DMS79 treated with DMSO at 0.1 percent for 48 hours (cell line): ENCODE data around the gene NUB1.
A peak's percentile ranks its signal among the peaks of the same experiment; 100 is the strongest.

ENCODE experiments used
- DNase-seq: peaks from one replicate; lab custom pipeline; 2025; lab: John Stamatoyannopoulos, UW

Gene NUB1

DNA sequence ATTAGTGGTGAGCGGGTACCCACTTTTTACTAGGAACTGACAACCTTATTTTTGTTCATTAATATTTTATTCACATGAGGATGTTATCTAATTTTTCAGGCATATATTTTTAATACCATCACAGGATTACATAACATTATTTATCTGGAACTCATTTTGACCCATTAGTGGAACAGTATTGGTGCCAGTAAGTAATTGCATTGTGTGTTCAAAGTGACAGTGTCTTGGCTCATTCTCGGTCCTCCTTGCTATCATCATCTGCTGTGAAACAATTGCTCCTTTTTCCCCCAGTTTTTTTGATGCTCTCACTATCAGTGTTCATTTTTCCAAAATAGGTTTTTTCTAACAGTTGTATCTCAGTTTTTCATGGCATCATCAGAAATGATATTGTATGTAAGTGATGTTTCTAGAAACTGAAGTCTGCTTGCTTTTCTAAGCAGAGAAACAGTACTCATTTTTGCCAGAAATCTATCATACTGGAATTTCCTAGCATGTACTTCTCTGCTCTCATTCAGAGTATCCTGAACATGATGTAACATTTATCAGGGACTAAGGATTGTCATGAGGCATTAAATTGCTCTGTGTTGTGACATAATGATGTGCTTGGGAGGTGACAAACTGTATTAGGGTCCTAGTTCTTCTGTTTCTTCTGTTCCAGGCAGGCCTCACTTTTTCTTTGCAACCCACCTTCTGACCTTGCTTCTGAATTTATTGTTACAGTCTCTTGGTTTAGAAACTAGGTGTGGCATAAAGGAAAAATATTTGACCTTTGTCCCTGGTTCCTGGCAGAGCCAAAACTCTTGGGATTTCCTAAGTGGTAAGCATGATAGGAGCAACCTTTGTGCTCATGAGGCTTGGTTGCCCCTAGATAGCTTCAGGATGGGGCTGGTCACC is 4.2 kb downstream of the NUB1 start:
- no peak for DNase-seq

GRCh38 chr7:151346470-151346769 is 4.8 kb downstream of the NUB1 start:
- DNase-seq: no peak

DNA sequence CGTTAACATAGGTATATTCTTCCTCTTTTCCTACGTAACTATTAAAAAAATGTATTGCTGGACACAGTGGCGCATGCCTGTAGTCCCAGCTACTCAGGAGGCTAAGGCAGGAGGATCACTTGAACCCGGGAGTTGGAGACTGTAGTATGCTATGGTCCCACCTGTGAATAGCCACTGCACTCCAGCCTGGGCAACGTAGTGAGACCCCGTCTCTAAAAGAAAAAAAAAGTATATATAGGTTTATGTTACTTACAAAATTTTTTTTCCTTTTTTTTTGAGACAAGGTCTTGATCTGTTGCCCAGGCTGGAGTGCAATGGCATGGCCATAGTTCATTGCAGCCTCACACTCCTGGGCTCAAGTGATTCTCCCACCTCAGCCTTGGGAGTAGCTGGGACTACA is 5.6 kb downstream of the NUB1 start:
- no peak for DNase-seq

- DNase-seq: no peak
These were observed 7.4 kb downstream of the NUB1 start for GRCh38 chr7:151348970-151349369.

DNA sequence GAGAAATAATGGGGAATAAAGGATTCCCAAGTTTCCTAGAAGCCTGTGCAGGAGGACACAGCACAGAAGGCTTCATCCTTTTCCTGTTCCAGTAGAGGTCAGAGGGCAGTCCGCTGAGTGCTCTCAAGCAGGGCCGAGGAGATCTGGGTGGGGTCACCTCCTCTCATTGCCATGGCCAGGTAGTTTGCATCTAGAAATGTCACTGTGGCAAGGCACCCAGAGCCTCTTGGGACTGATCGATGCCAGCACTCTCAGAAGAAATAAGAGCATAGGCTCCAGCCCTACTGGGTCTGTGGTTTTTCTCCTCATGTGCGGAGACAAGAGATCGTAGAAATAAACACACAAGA is 7.9 kb downstream of the NUB1 start:
- no peak for DNase-seq

DNA sequence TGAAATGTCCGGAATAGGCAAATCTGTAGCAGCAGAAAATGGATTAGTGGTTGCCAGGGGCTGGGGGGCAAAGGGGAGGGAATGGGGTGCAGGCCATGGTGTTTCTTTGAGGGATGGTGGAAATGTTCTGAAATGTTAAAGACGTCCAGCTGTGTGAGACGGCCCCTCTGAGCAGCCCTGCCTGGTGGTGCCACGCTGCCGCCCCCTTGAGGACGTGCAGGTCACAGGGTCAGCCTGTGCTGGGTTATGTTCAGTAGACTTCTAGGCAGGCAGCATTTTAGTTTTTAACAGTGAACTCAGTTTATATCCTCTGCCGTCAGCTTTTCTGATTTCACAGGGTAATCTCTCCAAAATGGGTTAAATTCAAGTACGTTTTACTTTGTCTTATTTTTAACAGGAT is 9.4 kb downstream of the NUB1 start:
- DNase-seq: no peak

GRCh38 chr7:151351967-151352366 is 10.4 kb downstream of the NUB1 start:
- DNase-seq: no peak

GRCh38 chr7:151352512-151352911 is 10.9 kb downstream of the NUB1 start:
- no peak for DNase-seq

DNA sequence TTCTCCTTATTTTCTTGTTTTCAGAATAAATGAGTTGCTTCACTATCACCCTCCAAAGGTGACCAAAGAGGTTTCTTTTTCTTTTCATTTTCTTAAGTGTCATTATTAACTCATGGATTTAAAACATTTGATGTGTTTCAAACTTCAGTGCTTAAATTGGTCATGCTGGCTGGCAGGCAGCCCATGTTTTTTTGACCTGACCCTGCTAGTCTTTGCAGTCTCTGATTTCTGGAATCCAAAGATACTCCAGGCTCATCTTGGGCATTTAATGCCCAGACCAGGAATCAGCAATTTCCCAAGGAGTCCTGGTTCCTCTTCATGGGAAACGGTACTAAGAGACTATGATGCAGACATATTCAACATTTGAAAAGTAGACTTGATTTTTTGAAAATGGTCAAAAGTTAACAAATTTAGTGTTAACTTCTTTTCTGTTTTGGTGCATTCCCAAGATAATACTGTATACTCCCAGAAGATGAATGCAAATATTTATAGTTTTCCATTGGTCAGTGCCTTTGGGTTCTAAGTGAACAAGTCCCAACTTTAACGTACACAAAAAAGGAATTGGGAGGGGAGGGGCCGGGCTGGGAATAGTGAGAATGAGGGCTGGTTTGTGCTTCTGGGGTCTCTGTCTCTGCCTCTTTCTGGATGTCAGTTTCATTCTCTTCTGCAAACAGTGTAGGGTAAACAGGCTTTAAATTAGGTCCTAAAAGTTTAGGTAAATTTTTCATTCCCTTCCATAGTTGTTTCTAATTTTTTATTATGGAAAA is 19.8 kb downstream of the NUB1 start:
- no peak for DNase-seq

DNA sequence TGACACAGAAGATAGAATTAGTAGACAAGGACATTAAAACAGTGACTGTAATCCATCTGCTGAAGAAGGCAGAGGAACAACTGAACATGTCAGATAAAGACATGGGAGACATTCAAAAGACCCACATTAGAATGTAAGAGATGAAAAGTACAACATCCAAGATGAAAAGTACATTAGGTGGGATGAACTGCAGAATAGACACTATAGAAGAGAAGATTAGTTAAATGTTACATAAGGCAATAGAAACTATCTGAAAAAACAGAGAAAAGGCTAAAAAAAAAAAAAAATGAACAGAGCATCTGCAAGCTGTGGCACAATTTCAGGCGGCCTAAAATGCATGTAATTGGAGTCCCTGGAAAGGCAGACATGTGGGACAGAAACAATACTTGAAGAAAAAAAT is 21.6 kb downstream of the NUB1 start:
- no peak for DNase-seq

GRCh38 chr7:151366166-151366879 is 24.7 kb downstream of the NUB1 start:
- DNase-seq: no peak

- no peak for DNase-seq
These were observed 25.2 kb downstream of the NUB1 start for GRCh38 chr7:151366880-151367222.

GRCh38 chr7:151367284-151367683 is 25.7 kb downstream of the NUB1 start:
- DNase-seq: no peak

DNA sequence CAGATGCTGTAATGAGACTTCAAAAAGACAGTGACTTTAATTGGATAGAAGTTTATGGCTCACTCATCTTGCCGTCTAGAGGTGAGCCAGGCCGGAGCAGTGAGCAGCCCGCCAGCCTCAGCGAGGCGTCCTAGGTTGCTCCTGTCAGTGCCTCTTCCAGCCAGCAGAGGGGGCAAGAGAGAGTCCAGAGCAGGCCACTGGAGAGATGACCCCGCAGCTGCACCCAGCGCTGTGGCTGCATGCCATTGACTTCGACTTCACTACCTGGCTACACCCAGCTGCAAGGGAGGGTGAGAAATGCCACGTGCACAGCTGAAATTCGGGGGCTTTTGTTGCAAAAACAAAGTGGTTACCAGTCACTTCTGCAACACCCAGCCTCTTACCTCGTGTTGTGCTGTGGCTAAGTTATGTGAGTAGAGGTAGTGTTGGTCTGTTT is 26.5 kb downstream of the NUB1 start:
- peak; percentile 12 for DNase-seq

DNA sequence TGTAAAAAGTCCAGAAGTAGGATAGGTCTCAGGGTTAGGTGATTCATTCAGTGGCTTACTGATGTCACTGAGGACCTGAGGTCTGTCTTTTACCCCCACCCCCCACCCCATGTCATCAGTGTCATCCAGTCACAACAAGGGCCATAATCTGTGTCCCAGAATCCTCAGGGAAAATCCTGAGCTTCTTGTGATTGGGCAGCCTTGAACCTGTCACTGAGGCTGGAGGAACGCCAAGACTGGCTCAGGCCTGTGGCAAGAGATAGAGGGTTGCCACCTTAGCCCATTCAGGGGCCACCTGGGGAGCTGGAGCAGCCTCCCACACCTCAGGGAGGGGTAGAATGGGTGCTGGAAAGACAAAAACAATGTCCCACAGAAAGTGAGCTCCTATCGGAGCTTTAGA is 29.7 kb downstream of the NUB1 start:
- no peak for DNase-seq

DNA sequence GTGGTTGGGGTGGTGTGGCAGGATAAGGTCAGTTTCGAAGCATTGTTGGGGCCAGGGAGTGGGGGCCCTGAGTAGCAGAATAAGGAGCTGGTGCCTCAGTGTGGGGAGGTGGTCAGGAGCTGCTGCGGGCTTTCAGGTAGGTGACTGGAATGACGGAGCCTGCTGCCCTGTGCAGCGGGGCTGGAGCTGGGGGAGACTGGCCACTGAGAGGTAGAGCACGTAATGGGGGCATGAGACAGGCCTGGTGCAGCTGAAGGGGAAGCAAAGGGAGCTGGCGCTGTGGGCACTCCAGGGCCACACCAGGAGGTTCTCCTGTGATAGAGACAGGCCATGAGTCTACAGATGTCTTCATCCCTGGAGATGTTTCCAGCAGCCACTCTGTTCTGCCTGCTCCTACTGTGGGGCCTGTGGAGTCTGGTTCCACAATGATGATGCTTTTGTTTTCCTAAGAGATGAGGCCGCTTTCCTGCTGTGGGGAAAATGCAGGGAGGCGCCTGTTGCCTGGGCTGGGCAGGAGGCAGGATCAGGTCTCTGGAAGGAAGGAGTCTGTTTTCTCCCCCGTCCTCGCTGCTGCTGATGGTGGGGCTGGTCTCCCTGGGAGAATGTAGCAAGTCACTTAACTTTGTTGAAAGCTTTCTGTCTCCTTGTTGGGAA is 31.1 kb downstream of the NUB1 start:
- no peak for DNase-seq

DNA sequence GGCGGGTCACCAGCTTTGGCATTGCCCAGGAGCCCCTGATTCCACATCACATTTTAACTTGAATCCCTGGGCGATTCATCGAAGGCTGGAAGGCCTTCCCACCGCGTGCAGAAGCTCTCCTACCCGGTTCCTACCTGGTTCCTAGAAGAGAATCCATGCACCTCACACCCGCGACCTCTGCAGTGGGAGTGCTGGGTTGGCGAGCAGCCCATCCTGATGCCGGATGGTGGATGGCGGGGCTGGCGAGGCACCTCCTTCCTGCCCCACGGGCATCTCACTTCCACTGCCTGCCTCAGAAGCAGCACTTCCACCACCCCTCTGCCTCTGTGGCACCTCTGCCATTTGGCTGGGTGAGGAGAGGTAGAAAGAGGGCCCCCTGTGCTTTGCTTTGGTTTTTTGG is 32.0 kb downstream of the NUB1 start:
- no peak for DNase-seq

DNA sequence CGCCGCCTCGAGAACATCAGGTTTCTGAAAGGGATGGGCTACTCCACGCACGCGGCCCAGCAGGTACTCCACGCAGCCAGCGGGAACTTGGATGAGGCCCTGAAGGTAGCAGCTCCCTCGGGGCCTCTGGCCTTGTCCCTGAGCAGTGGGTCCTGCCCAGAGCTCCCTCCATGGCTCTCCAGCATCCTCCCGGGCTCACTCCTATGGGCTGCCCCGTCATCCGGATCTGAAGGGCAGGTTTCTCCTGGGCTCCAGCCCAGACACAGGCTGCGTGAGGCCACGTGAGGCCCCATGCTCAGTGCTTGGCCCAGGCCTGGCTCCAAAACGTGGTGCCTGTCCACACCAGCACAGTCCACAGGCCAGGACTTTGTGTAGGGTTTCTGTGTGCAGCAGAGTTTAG is 32.5 kb downstream of the NUB1 start:
- DNase-seq: no peak

- no peak for DNase-seq
These were observed 33.1 kb downstream of the NUB1 start for GRCh38 chr7:151374726-151375125.

DNA sequence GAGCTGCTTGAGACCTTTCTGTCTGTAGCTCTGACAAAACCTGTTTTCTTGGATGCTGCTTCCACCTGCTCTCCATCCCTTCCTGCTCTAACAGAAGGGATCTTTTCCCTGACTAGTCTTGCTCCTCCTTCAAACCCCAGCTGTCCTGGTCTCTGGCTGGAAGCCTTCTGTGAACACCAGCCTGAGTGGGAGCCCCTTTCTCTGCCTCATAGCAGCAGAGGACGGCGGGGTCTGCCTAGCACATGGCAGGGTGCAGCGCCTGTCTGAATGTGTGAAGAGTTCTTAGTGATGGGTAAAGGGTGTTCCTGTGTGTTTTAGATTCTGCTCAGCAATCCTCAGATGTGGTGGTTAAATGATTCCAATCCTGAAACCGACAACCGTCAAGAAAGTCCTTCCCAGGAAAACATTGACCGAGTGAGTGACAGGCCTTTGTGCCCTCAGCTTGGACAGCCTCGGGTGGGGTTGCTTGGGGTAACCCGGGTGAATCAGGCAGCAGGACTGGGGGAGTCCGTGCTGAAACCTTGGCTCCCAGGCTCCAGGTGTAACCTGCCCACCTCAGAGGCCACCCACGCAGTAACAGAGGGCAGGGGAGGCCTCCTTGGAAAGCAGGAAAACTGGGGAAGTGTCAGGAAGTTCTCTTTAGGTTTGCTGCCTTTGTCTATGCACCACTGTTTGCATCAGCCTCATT is 34.1 kb downstream of the NUB1 start:
- no peak for DNase-seq

DNA sequence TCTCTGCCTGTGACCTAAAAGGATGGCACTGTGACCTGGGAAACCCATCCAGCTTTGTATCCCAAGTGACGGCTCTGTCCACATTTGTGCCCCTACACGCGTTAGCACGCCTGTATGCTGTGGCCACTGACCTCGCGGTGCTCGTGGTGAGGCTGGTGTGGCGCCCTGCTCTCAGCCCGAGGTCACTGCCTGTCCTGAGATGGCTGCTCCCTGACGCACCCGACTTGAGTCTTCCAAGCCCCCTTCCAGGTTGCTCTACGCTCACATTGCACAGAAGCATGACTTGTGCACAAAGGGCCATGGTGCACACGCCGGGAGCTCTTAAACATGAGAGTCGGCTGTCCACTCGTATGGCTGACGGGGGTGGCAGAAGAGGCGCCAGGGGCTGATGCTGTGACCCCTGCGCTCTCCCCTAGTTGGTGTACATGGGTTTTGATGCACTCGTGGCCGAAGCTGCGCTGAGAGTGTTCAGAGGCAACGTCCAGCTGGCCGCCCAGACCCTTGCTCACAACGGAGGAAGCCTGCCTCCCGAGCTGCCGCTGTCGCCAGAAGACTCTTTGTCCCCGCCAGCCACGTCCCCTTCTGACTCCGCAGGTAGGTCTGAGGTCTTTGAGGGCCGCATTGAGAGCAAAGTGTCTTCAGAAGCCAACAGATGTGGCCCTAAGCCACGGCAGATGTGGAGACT is 34.7 kb downstream of the NUB1 start:
- no peak for DNase-seq
